Tibial nerve (tissue), 4 donors: ENCODE measurements around the gene TUBB4B. TPM values are rescaled to one million over a fixed set of nuclear protein-coding genes. Genes with fewer than 3 reads are reported as not detected.

Experiments
- DNase-seq, 2 donors: peaks; one replicate each; pipeline ENCODE4 v3.0.0-alpha.2; 2019; ENCODE audit warnings: low spot score in 2 of 2
- H3K27ac ChIP-seq, 4 donors: fragments of 200-600 bp; sonication (generic) in 3 of 4; one replicate each; pipeline ENCODE4 v1.5.1; 2017 to 2019; ENCODE audit warnings: mild to moderate bottlenecking in 1 of 4
- H3K27me3 ChIP-seq, 2 donors: fragments of 200-600 bp; sonication (generic) in 1 of 2; one replicate each; pipeline versions ENCODE4 v1.5.1 to v1.6.0; 2017 to 2019
- H3K36me3 ChIP-seq, 3 donors: fragments of 200-600 bp; sonication (generic); one replicate each; pipeline ENCODE4 v1.5.1; 2018 to 2019
- H3K4me1 ChIP-seq, 4 donors: fragments of 200-600 bp; sonication (generic) in 3 of 4; one replicate each; pipeline ENCODE4 v1.5.1; 2017 to 2019
- H3K4me3 ChIP-seq, 4 donors: fragments of 200-600 bp; sonication (generic) in 3 of 4; one replicate each; pipeline ENCODE4 v1.5.1; 2017 to 2019; ENCODE audit warnings: mild to moderate bottlenecking in 1 of 4, moderate library complexity in 1 of 4
- H3K9me3 ChIP-seq, 4 donors: fragments of 200-600 bp; sonication (generic) in 3 of 4; one replicate each; pipeline ENCODE4 v1.5.1; 2017 to 2019
- CTCF ChIP-seq, 5 experiments: fragments of 200-600 bp in 3 of 5; fragments of 450-650 bp in 2 of 5; sonication (generic) in 3 of 5; IDR thresholded peaks; one replicate each; pipeline ENCODE4 v1.5.1; 2016 to 2019; ENCODE audit warnings: antibody characterized with exemption in 5 of 5, mild to moderate bottlenecking in 3 of 5, moderate library complexity in 2 of 5
- EP300 ChIP-seq, 2 donors: sonication (generic); formaldehyde crosslinking; IDR thresholded peaks; one replicate each; pipeline ENCODE4 v1.6.1; 2017; ENCODE audit warnings: antibody characterized with exemption in 2 of 2, mild to moderate bottlenecking in 1 of 2
- POLR2A ChIP-seq, 2 donors: fragments of 450-650 bp; IDR thresholded peaks; one replicate each; pipeline ENCODE4 v1.6.1; 2017; ENCODE audit warnings: antibody characterized with exemption in 2 of 2, mild to moderate bottlenecking in 2 of 2, moderate library complexity in 2 of 2
- WGBS, 2 donors: methylation state at CpG; one replicate each; pipeline ENCODE4 v1.1.5; 2018; 5-methylcytosine and 5-hydroxymethylcytosine counted together
- total RNA-seq, 4 donors: library from RNA; depleted of rRNA; stranded (reverse); fragments of >200 nt; gene quantifications; one replicate each; pipeline ENCODE4 v1.1.0, GENCODE V29; 2016

TUBB4B gene
- total RNA-seq, 4 donors from 2014 or later: 102 to 190 (median 161) TPM

- Histone ChIP-seq H3K36me3 (no peaks in the 10 kb centered on the region), H3K9me3 (no peaks in the 10 kb centered on the region), H3K4me3 (no peak overlapping the region), H3K4me1 (peaks cover 0 to 40% (median 19%) of the 10 kb centered on the region in 4 donors), H3K27me3 (peaks cover 0 to 53% of the 10 kb centered on the region in 2 donors), H3K27ac (no peak overlapping the region)
- DNase-seq: no peak
- 63 to 71% methylated on average over 25 to 30 of the region's 40 CpGs for WGBS, 2 donors
- TF ChIP-seq EP300 (IDR thresholded peaks at IDR 0.05): no peak
- TF ChIP-seq POLR2A (IDR thresholded peaks at IDR 0.05): no peak
- TF ChIP-seq CTCF (IDR thresholded peaks at IDR 0.05): no peak
Observed at GRCh38 chr9:137234055-137234697, 6.9 kb upstream of the TUBB4B start.

- no peak for DNase-seq
- TF ChIP-seq CTCF (IDR thresholded peaks at IDR 0.05) (no peak), POLR2A (IDR thresholded peaks at IDR 0.05) (no peak), EP300 (IDR thresholded peaks at IDR 0.05) (no peak)
- 79 to 84% methylated on average over 17 of the region's 18 CpGs for WGBS, 2 donors
- Histone ChIP-seq H3K36me3 (no peaks in the 10 kb centered on the region), H3K4me3 (no peak overlapping the region), H3K27ac (no peak overlapping the region), H3K27me3 (peaks cover 0 to 46% of the 10 kb centered on the region in 2 donors), H3K9me3 (no peaks in the 10 kb centered on the region), H3K4me1 (peaks cover 0 to 47% (median 23%) of the 10 kb centered on the region in 4 donors)
Observed at GRCh38 chr9:137234758-137235423, 6.2 kb upstream of the TUBB4B start.

GRCh38 chr9:137235424-137236237 is 5.5 kb upstream of the TUBB4B start:
- peaks cover 0 to 38% of the 10 kb centered on the region in 2 donors for H3K27me3 ChIP-seq
- H3K27ac ChIP-seq: peak overlapping the region in 2 of 4 donors; percentile 37 to 43
- TF ChIP-seq POLR2A (IDR thresholded peaks at IDR 0.05) (no peak), EP300 (IDR thresholded peaks at IDR 0.05) (no peak), CTCF (IDR thresholded peaks at IDR 0.05) (no peak)
- H3K4me3 ChIP-seq: peak overlapping the region in 1 of 4 donors; percentile 15
- no peaks in the 10 kb centered on the region for H3K36me3 ChIP-seq
- 66 to 71% methylated on average over 26 to 32 of the region's 35 CpGs for WGBS, 2 donors
- H3K9me3 ChIP-seq: no peaks in the 10 kb centered on the region
- H3K4me1 ChIP-seq: peaks cover 0 to 49% (median 23%) of the 10 kb centered on the region in 4 donors
- no peak for DNase-seq

GRCh38 chr9:137236238-137236935 is 4.7 kb upstream of the TUBB4B start:
- TF ChIP-seq POLR2A (IDR thresholded peaks at IDR 0.05): peak in 1 of 2 donors; percentile 18
- TF ChIP-seq EP300 (IDR thresholded peaks at IDR 0.05): peak in 1 of 2 donors; percentile 13
- peak; percentile 97 to 99 (median 98) for TF ChIP-seq CTCF (IDR thresholded peaks at IDR 0.05)
- peak; percentile 68 to 72 for DNase-seq
- Histone ChIP-seq H3K27me3 (peaks cover 0 to 31% of the 10 kb centered on the region in 2 donors), H3K27ac (peak overlapping the region in 2 of 4 donors; percentile 37 to 43), H3K4me3 (peak overlapping the region in 2 of 4 donors; percentile 15 to 27), H3K9me3 (no peaks in the 10 kb centered on the region), H3K4me1 (peaks cover 0 to 49% (median 23%) of the 10 kb centered on the region in 4 donors), H3K36me3 (no peaks in the 10 kb centered on the region)
- 7 to 15% methylated on average over 11 to 23 of the region's 31 CpGs for WGBS, 2 donors
